ENCODE data around the gene TECPR1. TPM values are rescaled to one million over a fixed set of nuclear protein-coding genes. Genes with fewer than 3 reads are reported as not detected.
A peak's percentile ranks its signal among the peaks of the same experiment; 100 is the strongest.

The TECPR1 gene
- total and polyA plus RNA-seq, 2 donors (not counting 3 experiments of a cell fraction or from before 2014, with no cell fraction given): 12.3 to 97.5 TPM

GRCh38 chr7:98252425-98253054 is 508 bp upstream of the TECPR1 start:
- dilution Hi-C loops (cut with MboI; ENCODE audit: extremely low pct_ligation_motif_present, low sequenced_read_pairs) (no loop called here), intact Hi-C loops (cut with micrococcal nuclease) (loop anchor here (1.0 kb wide), 1 partner anchor 32 kb away; no protein-coding TSS in a partner anchor)
- peak overlapping the region; percentile 72 for H2AFZ ChIP-seq (ENCODE audit: low read depth, low read length)
- H3K36me3 ChIP-seq (ENCODE audit: control insufficient read depth in 2 of 2, extremely low read depth in 1 of 2, insufficient read depth in 2 of 2, low read length in 2 of 2): no peaks in the 10 kb centered on the region
- H3K4me2 ChIP-seq (ENCODE audit: insufficient read depth, low read length): peak overlapping the region; percentile 80
- TSS peak; percentile 3 for BruUV-seq (replicated peaks)
- H3K27me3 ChIP-seq (ENCODE audit: control insufficient read depth in 2 of 2, insufficient read depth in 2 of 2, low read length in 2 of 2): no peaks in the 10 kb centered on the region
- H3K4me3 ChIP-seq (replicated peaks in 1 of 3; ENCODE audit: insufficient read depth in 1 of 3, low read depth in 1 of 3, low read length in 3 of 3): peak overlapping the region; percentile 53 to 96 (median 65)
- no peaks in the 10 kb centered on the region for H3K9me3 ChIP-seq (replicated peaks; ENCODE audit: control insufficient read depth, insufficient read depth, low read length)
- peak overlapping the region; percentile 81 for H3K9ac ChIP-seq (replicated peaks; ENCODE audit: extremely low read depth, insufficient read depth, low read length)
- peaks cover 34% of the 10 kb centered on the region for H3K79me2 ChIP-seq (ENCODE audit: control insufficient read depth, insufficient read depth, low read length)
- TF ChIP-seq CTCF (IDR thresholded peaks at IDR 0.05; ENCODE audit: extremely low read depth in 1 of 2, insufficient read depth in 1 of 2, low read depth in 1 of 2, low read length in 2 of 2): no peak
- TF ChIP-seq POLR2A (IDR thresholded peaks at IDR 0.05; ENCODE audit: low read depth, low read length): peak; percentile 35
- DNase-seq (ENCODE audit: low read depth, low spot score) (no peak), FAIRE-seq (no peak)
- ChIA-PET CTCF (interaction anchor here (1.3 to 3.2 kb wide), 3 partner anchors 14 to 22 kb away, joined by 3 to 12 read pairs (median 4); no protein-coding TSS in a partner anchor), POLR2A (no interaction called here)
- H3K9me1 ChIP-seq (replicated peaks; ENCODE audit: control insufficient read depth, extremely low read depth, insufficient read depth, low read length): no peaks in the 10 kb centered on the region
- no peaks in the 10 kb centered on the region for H4K20me1 ChIP-seq (replicated peaks; ENCODE audit: control insufficient read depth, extremely low read depth, insufficient read depth, low read length)
- peaks cover 43% of the 10 kb centered on the region for H3K4me1 ChIP-seq (ENCODE audit: control insufficient read depth, extremely low read depth, insufficient read depth, low read length)
- peak overlapping the region; percentile 58 for H3K27ac ChIP-seq (ENCODE audit: insufficient read depth, low read depth, low read length)

GRCh38 chr7:98251231-98251600 is 816 bp downstream of the TECPR1 start:
- dilution Hi-C loops (cut with MboI; ENCODE audit: extremely low pct_ligation_motif_present, low sequenced_read_pairs): no loop called here
- peak overlapping the region; percentile 58 for H3K27ac ChIP-seq (ENCODE audit: insufficient read depth, low read depth, low read length)
- TF ChIP-seq POLR2AphosphoS5 (IDR thresholded peaks at IDR 0.05; ENCODE audit: insufficient read depth, low read depth, low read length) (no peak), POLR2A (IDR thresholded peaks at IDR 0.05; ENCODE audit: low read depth, low read length) (no peak), JUN (IDR thresholded peaks at IDR 0.05; ENCODE audit: borderline replicate concordance, insufficient read depth, insufficient read length, low read depth) (no peak), MAX (IDR thresholded peaks at IDR 0.05; ENCODE audit: insufficient read depth, insufficient read length) (no peak), GATA2 (IDR thresholded peaks at IDR 0.05; ENCODE audit: insufficient read depth, insufficient read length, low read depth, low read length) (no peak), CTCF (IDR thresholded peaks at IDR 0.05; ENCODE audit: extremely low read depth in 1 of 2, insufficient read depth in 1 of 2, low read depth in 1 of 2, low read length in 2 of 2) (no peak)
- no peaks in the 10 kb centered on the region for H3K36me3 ChIP-seq (ENCODE audit: control insufficient read depth in 2 of 2, extremely low read depth in 1 of 2, insufficient read depth in 2 of 2, low read length in 2 of 2)
- H2AFZ ChIP-seq (ENCODE audit: low read depth, low read length): no peak overlapping the region
- H4K20me1 ChIP-seq (replicated peaks; ENCODE audit: control insufficient read depth, extremely low read depth, insufficient read depth, low read length): no peaks in the 10 kb centered on the region
- DNase-seq (ENCODE audit: low read depth, low spot score) (no peak), FAIRE-seq (peak; percentile 52)
- peaks cover 40% of the 10 kb centered on the region for H3K79me2 ChIP-seq (ENCODE audit: control insufficient read depth, insufficient read depth, low read length)
- intact Hi-C loops (cut with micrococcal nuclease): loop anchor here (1.0 to 2.0 kb wide), 2 partner anchors 15 to 150 kb away; partner anchors contain the start of gene BAIAP2L1
- POLR2A ChIA-PET: interaction anchor here (0.8 kb wide), 1 partner anchor 14 kb away, joined by 3 read pairs; no protein-coding TSS in a partner anchor
- H3K9me3 ChIP-seq (replicated peaks; ENCODE audit: control insufficient read depth, insufficient read depth, low read length): no peaks in the 10 kb centered on the region
- H3K4me1 ChIP-seq (ENCODE audit: control insufficient read depth, extremely low read depth, insufficient read depth, low read length): peaks cover 43% of the 10 kb centered on the region
- peak overlapping the region; percentile 81 for H3K9ac ChIP-seq (replicated peaks; ENCODE audit: extremely low read depth, insufficient read depth, low read length)
- CTCF ChIA-PET: interaction anchor here (1.0 to 1.5 kb wide), 3 partner anchors 10 to 32 kb away, joined by 3 to 7 read pairs (median 4); no protein-coding TSS in a partner anchor
- H3K9me1 ChIP-seq (replicated peaks; ENCODE audit: control insufficient read depth, extremely low read depth, insufficient read depth, low read length): no peaks in the 10 kb centered on the region
- TSS peak; percentile 44 for BruUV-seq (replicated peaks)
- peak overlapping the region; percentile 64 for H3K4me2 ChIP-seq (ENCODE audit: insufficient read depth, low read length)
- H3K27me3 ChIP-seq (ENCODE audit: control insufficient read depth in 2 of 2, insufficient read depth in 2 of 2, low read length in 2 of 2): no peaks in the 10 kb centered on the region
- H3K4me3 ChIP-seq (replicated peaks in 1 of 3; ENCODE audit: insufficient read depth in 1 of 3, low read depth in 1 of 3, low read length in 3 of 3): peak overlapping the region; percentile 53 to 96 (median 65)
